IMR-90 (cell line): ENCODE measurements around the gene SYNM. TPM values are rescaled to one million over a fixed set of nuclear protein-coding genes. Genes with fewer than 3 reads are reported as not detected.

Experiments used
- ATAC-seq: fragments of 200-7000 bp; cut with Tn5 transposase; 2 replicates; pipeline ENCODE4 v1.9.1; 2020; ENCODE audit warnings: low read depth, mild to moderate bottlenecking, moderate library complexity
- BruUV-seq: library from RNA; stranded (reverse); fragments of 400-500 nt; replicated peaks from 2 replicates; lab custom pipeline; 2021; lab: Mats Ljungman, UMichigan
- CTCF ChIA-PET: fragments of 300-600 bp; formaldehyde crosslinking; extraction: SDS; loops from one replicate; lab custom pipeline; 2021; ENCODE audit warnings: antibody characterized with exemption; lab: Yijun Ruan, JAX
- POLR2A ChIA-PET: fragments of 300-600 bp; sonication (Branson Sonifier 250); formaldehyde crosslinking; loops from one replicate; lab custom pipeline; 2022; ENCODE audit warnings: antibody characterized with exemption; ENCODE audit not compliant: unreplicated experiment; lab: Charles Lee
- DNase-seq: peaks from one replicate; pipeline ENCODE4 v3.0.0; 2013
- H2AFZ ChIP-seq: replicated peaks from 2 replicates; pipeline ENCODE3; 2013; ENCODE audit warnings: low read length, mild to moderate bottlenecking; ENCODE audit not compliant: poor library complexity
- H2AK5ac ChIP-seq: 2 replicates; pipeline ENCODE4 v1.6.1; 2013; ENCODE audit warnings: low read depth, low read length, inconsistent platforms
- H2AK9ac ChIP-seq: replicated peaks from 2 replicates; pipeline ENCODE3; 2013; ENCODE audit warnings: mild to moderate bottlenecking, low read depth, low read length, moderate library complexity; ENCODE audit not compliant: poor library complexity
- H2BK120ac ChIP-seq: 2 replicates; pipeline ENCODE4 v1.6.1; 2013; ENCODE audit warnings: low read depth, low read length, inconsistent platforms
- H2BK15ac ChIP-seq: 3 replicates; pipeline ENCODE4 v1.6.1; 2013; ENCODE audit warnings: low read depth, low read length, inconsistent platforms
- H2BK20ac ChIP-seq: 2 replicates; pipeline ENCODE4 v1.6.1; 2013; ENCODE audit warnings: low read depth, mild to moderate bottlenecking, inconsistent platforms, low read length, moderate library complexity
- H2BK5ac ChIP-seq: 2 replicates; pipeline ENCODE4 v1.6.1; 2013; ENCODE audit warnings: mild to moderate bottlenecking, low read depth, low read length, inconsistent platforms; ENCODE audit not compliant: poor library complexity, severe bottlenecking
- H3K14ac ChIP-seq: replicated peaks from 2 replicates; pipeline ENCODE4 v1.6.1; 2013; ENCODE audit warnings: low read depth, low read length, inconsistent platforms
- H3K18ac ChIP-seq: 2 replicates; pipeline ENCODE4 v1.6.1; 2013; ENCODE audit warnings: low read depth, low read length, control low read depth
- H3K23ac ChIP-seq: 2 replicates; pipeline ENCODE4 v1.6.1; 2013; ENCODE audit warnings: low read depth, low read length, inconsistent platforms
- H3K27ac ChIP-seq: 2 replicates; pipeline ENCODE4 v1.5.1; 2013; ENCODE audit warnings: mild to moderate bottlenecking, control low read depth, low read length; ENCODE audit not compliant: insufficient read depth
- H3K27me3 ChIP-seq: 2 replicates; pipeline ENCODE4 v1.6.1; 2013; ENCODE audit warnings: low read length; ENCODE audit not compliant: control insufficient read depth, insufficient read depth
- H3K36me3 ChIP-seq: 2 replicates; pipeline ENCODE4 v1.6.1; 2013; ENCODE audit warnings: low read length, mixed read lengths; ENCODE audit not compliant: control insufficient read depth, insufficient read depth
- H3K4ac ChIP-seq: 2 replicates; pipeline ENCODE4 v1.6.1; 2013; ENCODE audit warnings: low read depth, low read length, inconsistent platforms
- H3K4me1 ChIP-seq: 2 replicates; pipeline ENCODE4 v1.6.1; 2013; ENCODE audit warnings: low read length, mixed read lengths; ENCODE audit not compliant: control insufficient read depth, insufficient read depth
- H3K4me2 ChIP-seq: 2 replicates; pipeline ENCODE4 v1.6.1; 2013; ENCODE audit warnings: low read depth, mild to moderate bottlenecking, control low read depth, low read length, moderate library complexity
- H3K4me3 ChIP-seq: 2 replicates; pipeline ENCODE4 v1.5.1; 2013; ENCODE audit warnings: low read depth, mild to moderate bottlenecking, control low read depth, low read length, moderate library complexity; ENCODE audit not compliant: insufficient read depth
- H3K56ac ChIP-seq: 2 replicates; pipeline ENCODE4 v1.6.1; 2013; ENCODE audit warnings: low read length, inconsistent platforms; ENCODE audit not compliant: insufficient read depth; ENCODE audit errors: extremely low read depth
- H3K79me1 ChIP-seq, 2 experiments: 2 replicates each; pipeline ENCODE4 v1.6.1; 2013; ENCODE audit warnings: low read length in 2 of 2, inconsistent platforms in 1 of 2, low read depth in 1 of 2
- H3K9ac ChIP-seq: 2 replicates; pipeline ENCODE4 v1.6.1; 2013; ENCODE audit warnings: low read depth, low read length, control low read depth
- H3K9me1 ChIP-seq: 2 replicates; pipeline ENCODE4 v1.6.1; 2013; ENCODE audit warnings: low read length, inconsistent platforms; ENCODE audit not compliant: insufficient read depth
- H3K9me3 ChIP-seq: 2 replicates; pipeline ENCODE4 v1.6.1; 2013; ENCODE audit warnings: low read length; ENCODE audit not compliant: control insufficient read depth, insufficient read depth
- H4K20me1 ChIP-seq: 2 replicates; pipeline ENCODE4 v1.6.1; 2013; ENCODE audit warnings: low read length, inconsistent platforms; ENCODE audit not compliant: insufficient read depth
- H4K5ac ChIP-seq: 2 replicates; pipeline ENCODE4 v1.6.1; 2013; ENCODE audit warnings: mild to moderate bottlenecking, low read depth, low read length, control low read depth
- H4K8ac ChIP-seq, 2 experiments: 2 replicates each; pipeline ENCODE4 v1.6.1; 2013; ENCODE audit warnings: low read depth in 2 of 2, low read length in 2 of 2, control low read depth in 1 of 2, inconsistent platforms in 1 of 2
- H4K91ac ChIP-seq: 2 replicates; pipeline ENCODE4 v1.6.1; 2013; ENCODE audit warnings: low read depth, low read length, inconsistent platforms; ENCODE audit not compliant: insufficient read depth
- BHLHE40 ChIP-seq: fragments of 150-350 bp; IDR thresholded peaks from 2 replicates; pipeline ENCODE4 v1.6.1; 2016; ENCODE audit warnings: mild to moderate bottlenecking, low read depth, low read length
- CEBPB ChIP-seq: IDR thresholded peaks from 2 replicates; pipeline ENCODE4 v1.6.1; 2012; ENCODE audit warnings: low read depth, low read length, improper control_type of control experiment
- CHD1 ChIP-seq: IDR thresholded peaks from 2 replicates; pipeline ENCODE4 v1.6.1; 2012; ENCODE audit warnings: low read depth, low read length, improper control_type of control experiment
- CTCF ChIP-seq: conservative IDR thresholded peaks from 2 replicates; pipeline ENCODE4 v1.5.1; 2012; ENCODE audit warnings: mild to moderate bottlenecking, low read depth, low read length, improper control_type of control experiment
- FOS ChIP-seq: fragments of 150-350 bp; IDR thresholded peaks from 2 replicates; pipeline ENCODE4 v1.6.1; 2016; ENCODE audit warnings: low read depth, low read length
- MAFK ChIP-seq: IDR thresholded peaks from 2 replicates; pipeline ENCODE4 v1.6.1; 2012; ENCODE audit warnings: low read depth, low read length, improper control_type of control experiment
- MAZ ChIP-seq: IDR thresholded peaks from 2 replicates; pipeline ENCODE4 v1.6.1; 2012; ENCODE audit warnings: low read depth, mild to moderate bottlenecking, low read length, improper control_type of control experiment, moderate library complexity, borderline replicate concordance
- MXI1 ChIP-seq: IDR thresholded peaks from 2 replicates; pipeline ENCODE4 v1.6.1; 2012; ENCODE audit warnings: low read depth, mild to moderate bottlenecking, low read length, moderate library complexity, borderline replicate concordance
- NFE2L2 ChIP-seq: fragments of 150-350 bp; IDR thresholded peaks from 2 replicates; pipeline ENCODE4 v1.6.1; 2016; ENCODE audit warnings: low read depth, mild to moderate bottlenecking, low read length
- POLR2A ChIP-seq: IDR thresholded peaks from 2 replicates; pipeline ENCODE4 v1.6.1; 2012; ENCODE audit warnings: mild to moderate bottlenecking, low read depth, low read length
- RAD21 ChIP-seq: IDR thresholded peaks from 2 replicates; pipeline ENCODE4 v1.6.1; 2012; ENCODE audit warnings: low read length, improper control_type of control experiment
- RCOR1 ChIP-seq: IDR thresholded peaks from 2 replicates; pipeline ENCODE4 v1.6.1; 2012; ENCODE audit warnings: mild to moderate bottlenecking, low read length, improper control_type of control experiment; ENCODE audit not compliant: insufficient replicate concordance
- RFX5 ChIP-seq: IDR thresholded peaks from 2 replicates; pipeline ENCODE4 v1.8.0; 2012; ENCODE audit warnings: low read depth, mild to moderate bottlenecking, low read length, moderate library complexity
- SMC3 ChIP-seq: fragments of 150-350 bp; IDR thresholded peaks from 2 replicates; pipeline ENCODE4 v1.6.1; 2016; ENCODE audit warnings: low read depth, mild to moderate bottlenecking, antibody characterized with exemption, low read length, moderate library complexity
- WGBS, 2 experiments: methylation state at CpG; one replicate each; pipeline versions ENCODE4 v1.1.5 to v1.1.7; 2013; ENCODE audit warnings: missing lambda C conversion rate in 2 of 2; ENCODE audit not compliant: insufficient read length in 1 of 2; ENCODE audit errors: extremely low coverage in 2 of 2; 5-methylcytosine and 5-hydroxymethylcytosine counted together
- dilution Hi-C: fragments of 300-500 bp; cut with HindIII; formaldehyde crosslinking; loops from one replicate; pipeline ENCODE4 v1.14.3; 2018; ENCODE audit warnings: low sequenced_read_pairs; ENCODE audit not compliant: unreplicated experiment
- in situ Hi-C: fragments of 300-500 bp; cut with MboI; formaldehyde crosslinking; loops from 3 replicates; pipeline ENCODE4 v1.14.3; 2019; ENCODE audit warnings: low sequenced_read_pairs, inconsistent platforms, mixed read lengths
- intact Hi-C: fragments of 100-400 bp; cut with micrococcal nuclease; formaldehyde crosslinking; loops from 2 replicates; pipeline ENCODE4 v1.10.0; 2022
- polyA plus RNA-seq, 3 experiments: library from polyadenylated mRNA; depleted of rRNA; stranded (reverse); fragments of >200 nt; gene quantifications; 2 replicates each; pipeline ENCODE4 v1.2.3, GENCODE V29; 2012; ENCODE audit warnings: low replicate concordance in 1 of 3
- total RNA-seq: library from RNA; depleted of rRNA; stranded (reverse); fragments of >200 nt; gene quantifications from 2 replicates; pipeline ENCODE4 v1.2.3, GENCODE V29; 2012
- TF ChIP-seq, protein P1 (sequence below): fragments of 150-350 bp; IDR thresholded peaks from 2 replicates; pipeline ENCODE4 v1.6.1; 2017; ENCODE audit warnings: mild to moderate bottlenecking, antibody characterized with exemption, low read length, low read depth
- TF ChIP-seq, protein P2 (sequence below): fragments of 150-350 bp; IDR thresholded peaks from 2 replicates; pipeline ENCODE4 v1.6.1; 2016; ENCODE audit warnings: low read depth, mild to moderate bottlenecking, low read length, moderate library complexity, borderline replicate concordance

Gene SYNM
- total and polyA plus RNA-seq, 2 of the 4 experiments (the other 2 are of a cell fraction): 2.1 to 3.4 TPM

DNA sequence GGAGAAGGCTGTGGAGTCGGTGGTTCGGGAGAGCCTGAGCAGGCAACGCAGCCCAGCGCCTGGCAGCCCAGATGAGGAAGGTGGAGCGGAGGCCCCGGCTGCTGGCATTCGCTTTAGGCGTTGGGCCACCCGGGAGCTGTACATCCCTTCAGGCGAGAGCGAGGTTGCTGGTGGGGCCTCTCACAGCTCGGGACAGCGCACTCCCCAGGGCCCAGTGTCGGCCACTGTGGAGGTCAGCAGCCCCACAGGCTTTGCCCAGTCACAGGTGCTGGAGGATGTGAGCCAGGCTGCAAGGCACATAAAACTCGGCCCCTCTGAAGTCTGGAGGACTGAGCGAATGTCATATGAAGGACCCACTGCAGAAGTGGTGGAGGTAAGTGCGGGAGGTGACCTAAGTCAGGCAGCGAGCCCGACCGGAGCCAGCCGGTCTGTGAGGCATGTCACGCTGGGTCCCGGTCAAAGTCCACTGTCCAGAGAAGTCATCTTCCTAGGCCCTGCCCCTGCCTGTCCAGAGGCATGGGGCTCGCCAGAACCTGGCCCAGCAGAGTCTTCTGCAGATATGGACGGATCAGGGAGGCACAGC, 26.7 kb downstream of the SYNM start:
- no peak for TF ChIP-seq RFX5
- no peak for TF ChIP-seq NFE2L2
- TF ChIP-seq CHD1: no peak
- TF ChIP-seq BHLHE40: no peak
- TF ChIP-seq MXI1: no peak
- no peak for TF ChIP-seq SMC3
- TF ChIP-seq FOS: no peak
- no peak for TF ChIP-seq CEBPB
- TF ChIP-seq, protein P1, sequence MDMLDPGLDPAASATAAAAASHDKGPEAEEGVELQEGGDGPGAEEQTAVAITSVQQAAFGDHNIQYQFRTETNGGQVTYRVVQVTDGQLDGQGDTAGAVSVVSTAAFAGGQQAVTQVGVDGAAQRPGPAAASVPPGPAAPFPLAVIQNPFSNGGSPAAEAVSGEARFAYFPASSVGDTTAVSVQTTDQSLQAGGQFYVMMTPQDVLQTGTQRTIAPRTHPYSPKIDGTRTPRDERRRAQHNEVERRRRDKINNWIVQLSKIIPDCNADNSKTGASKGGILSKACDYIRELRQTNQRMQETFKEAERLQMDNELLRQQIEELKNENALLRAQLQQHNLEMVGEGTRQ: no peak
- TF ChIP-seq, protein P2, sequence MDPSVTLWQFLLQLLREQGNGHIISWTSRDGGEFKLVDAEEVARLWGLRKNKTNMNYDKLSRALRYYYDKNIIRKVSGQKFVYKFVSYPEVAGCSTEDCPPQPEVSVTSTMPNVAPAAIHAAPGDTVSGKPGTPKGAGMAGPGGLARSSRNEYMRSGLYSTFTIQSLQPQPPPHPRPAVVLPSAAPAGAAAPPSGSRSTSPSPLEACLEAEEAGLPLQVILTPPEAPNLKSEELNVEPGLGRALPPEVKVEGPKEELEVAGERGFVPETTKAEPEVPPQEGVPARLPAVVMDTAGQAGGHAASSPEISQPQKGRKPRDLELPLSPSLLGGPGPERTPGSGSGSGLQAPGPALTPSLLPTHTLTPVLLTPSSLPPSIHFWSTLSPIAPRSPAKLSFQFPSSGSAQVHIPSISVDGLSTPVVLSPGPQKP: no peak
- no peak for TF ChIP-seq CTCF
- TF ChIP-seq RAD21: no peak
- no peak for TF ChIP-seq RCOR1
- TF ChIP-seq MAZ: no peak
- TF ChIP-seq POLR2A: no peak
- no peak for TF ChIP-seq MAFK
- ATAC-seq (no peak), DNase-seq (no peak)
- H2BK5ac ChIP-seq: no peak overlapping the region
- H3K56ac ChIP-seq: no peak overlapping the region
- H2BK20ac ChIP-seq: no peak overlapping the region
- H3K14ac ChIP-seq: no peak overlapping the region
- H3K4me2 ChIP-seq: no peak overlapping the region
- no peak overlapping the region for H3K9ac ChIP-seq
- peaks cover 0 to 30% of the 10 kb centered on the region in 2 experiments; a peak in 2 of 4 replicates for H3K79me1 ChIP-seq
- intact Hi-C loops (no loop called here), dilution Hi-C loops (no loop called here), in situ Hi-C loops (no loop called here)
- H3K36me3 ChIP-seq: peaks cover 9% of the 10 kb centered on the region
- H2AK9ac ChIP-seq: no peak overlapping the region
- H3K4me3 ChIP-seq: no peak overlapping the region
- no peak overlapping the region for H3K23ac ChIP-seq
- CTCF ChIA-PET: no interaction called here
- WGBS, 2 experiments: 97% methylated on average over 21 of the region's 25 CpGs; no CpG with 5 or more reads in 1 of the 2 experiments
- H3K27me3 ChIP-seq: no peaks in the 10 kb centered on the region
- POLR2A ChIA-PET: no interaction called here
- H2AK5ac ChIP-seq: no peak overlapping the region
- peaks cover 5% of the 10 kb centered on the region for H3K4me1 ChIP-seq
- H3K27ac ChIP-seq: no peak overlapping the region
- no peaks in the 10 kb centered on the region for H3K9me3 ChIP-seq
- no TSS peak for BruUV-seq
- H3K18ac ChIP-seq: no peak overlapping the region
- H3K4ac ChIP-seq: no peak overlapping the region
- H2BK120ac ChIP-seq: no peak overlapping the region
- H4K8ac ChIP-seq: no peak overlapping the region
- H4K20me1 ChIP-seq: peaks cover 4% of the 10 kb centered on the region; the same call in 1 of the 2 replicates
- H4K5ac ChIP-seq: no peak overlapping the region
- H2BK15ac ChIP-seq: no peak overlapping the region
- no peak overlapping the region for H2AFZ ChIP-seq
- peaks cover 24% of the 10 kb centered on the region for H3K9me1 ChIP-seq
- H4K91ac ChIP-seq: no peak overlapping the region
